HG02938 (cell line): ENCODE results near the gene USP24.
A peak's percentile ranks its signal among the peaks of the same experiment; 100 is the strongest.
"Not testable (repeated sequence)": the region's sequence is repeated elsewhere in the genome, so short reads cannot be mapped to it uniquely, and the experiment has no call there.

Experiments used
- ATAC-seq: cut with Tn5 transposase; IDR thresholded peaks from one replicate; pipeline ENCODE4 v1.9.1; 2021; ENCODE audit warnings: mild to moderate bottlenecking, moderate library complexity; ENCODE audit not compliant: unreplicated experiment

USP24 gene

GRCh38 chr1:55200667-55201066, 14.5 kb downstream of the USP24 start:
- ATAC-seq = no peak

DNA sequence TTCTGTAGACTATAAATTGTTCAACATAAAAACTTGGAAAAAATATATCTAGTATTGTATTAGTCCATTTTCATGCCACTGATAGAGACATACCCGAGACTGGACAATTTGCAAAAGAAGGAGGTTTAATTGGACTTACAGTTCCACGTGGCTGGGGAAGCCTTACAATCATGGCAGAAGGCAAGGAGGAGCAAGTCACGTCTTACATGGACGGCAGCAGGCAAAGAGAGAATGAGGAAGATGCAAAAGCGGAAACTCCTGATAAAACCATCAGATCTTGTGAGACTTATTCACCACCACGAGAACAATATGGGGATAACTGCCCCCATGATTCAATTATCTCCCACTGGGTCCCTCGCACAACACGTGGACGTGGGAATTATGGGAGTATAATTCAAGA, 15.4 kb downstream of the USP24 start:
- not testable (repeated sequence) for ATAC-seq

GRCh38 chr1:55198044-55198443, 17.1 kb downstream of the USP24 start:
- ATAC-seq = no peak

- ATAC-seq = no peak
Measured at GRCh38 chr1:55197099-55197498, 18.1 kb downstream of the USP24 start.

DNA sequence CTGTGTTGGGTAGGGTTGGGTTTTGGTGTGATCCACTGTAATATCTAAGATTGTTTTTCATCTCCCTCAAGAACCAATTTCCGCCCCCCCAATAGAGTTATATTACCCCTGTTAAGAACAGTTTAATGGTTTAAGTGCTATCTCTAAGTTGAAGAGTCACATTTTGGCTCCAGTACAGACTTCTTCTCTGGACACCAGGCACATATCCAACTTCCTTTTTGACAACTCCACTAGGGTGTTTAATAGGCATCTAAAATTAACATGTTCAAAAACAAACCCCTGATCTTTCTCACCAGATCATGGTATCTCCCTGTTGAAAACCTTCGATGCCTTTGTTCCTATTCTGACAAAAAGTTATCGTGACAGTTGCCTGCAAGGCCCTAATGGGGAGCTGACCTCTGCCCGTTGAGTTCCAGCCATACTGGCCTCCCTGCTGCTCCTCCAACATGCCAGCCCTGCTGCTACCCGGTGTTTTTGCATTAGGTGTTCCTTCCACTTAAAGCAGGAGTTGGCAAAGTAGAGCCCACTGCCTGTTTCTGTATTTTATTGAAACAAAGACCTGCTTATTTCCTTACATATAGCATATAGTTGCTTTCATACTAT, 18.6 kb downstream of the USP24 start:
- no peak for ATAC-seq

DNA sequence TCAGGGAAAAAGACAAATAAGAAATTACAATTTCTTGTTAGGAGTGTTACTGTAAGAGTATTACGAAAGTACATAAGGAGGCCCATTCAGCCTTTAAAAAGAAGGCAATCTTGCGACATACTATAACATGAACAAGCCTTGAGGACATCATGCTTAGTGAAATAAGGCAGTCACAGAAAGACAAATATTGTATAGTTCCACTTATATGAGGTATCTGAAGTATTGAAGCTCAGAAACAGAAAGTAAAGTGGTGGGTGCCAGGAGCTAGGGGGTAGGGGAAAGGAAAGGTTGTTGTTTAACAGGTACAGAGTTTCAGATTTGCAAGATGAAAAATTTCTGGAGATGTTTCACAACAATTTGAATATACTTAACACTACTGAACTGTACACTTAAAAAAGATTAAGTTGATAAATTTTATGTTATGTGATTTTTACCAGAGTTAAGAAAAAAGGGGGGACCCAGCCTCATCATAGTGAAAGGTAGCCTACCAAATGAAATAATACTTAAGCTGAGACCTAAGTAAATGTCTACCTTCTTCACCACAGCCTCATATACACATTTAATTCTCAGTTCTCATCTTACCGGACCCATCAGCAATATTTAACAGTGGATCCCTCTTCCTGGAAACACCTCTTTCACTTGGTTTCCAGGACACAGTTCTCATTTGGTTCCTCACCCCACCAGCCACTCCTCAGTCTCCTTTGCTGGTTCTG, 19.5 kb downstream of the USP24 start:
- ATAC-seq = peak; percentile 84

DNA sequence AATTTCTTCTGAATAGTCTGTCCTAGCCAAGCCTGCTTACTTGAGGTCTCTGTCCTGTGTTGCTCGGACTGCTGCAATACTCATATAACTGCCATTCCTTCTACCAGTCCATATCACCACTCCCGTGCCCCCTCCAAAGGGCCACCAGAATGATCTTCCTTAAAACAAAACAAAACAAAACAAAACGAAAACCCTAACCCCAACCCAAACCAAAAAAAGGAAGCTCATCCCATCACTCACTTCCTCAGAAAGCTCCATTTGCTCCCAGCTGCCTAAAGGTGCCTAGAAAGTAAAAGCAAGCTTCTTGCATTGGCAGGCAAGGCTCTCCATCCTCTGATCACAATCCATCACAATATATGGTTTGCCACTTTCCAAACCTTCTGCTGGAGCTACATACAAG, 20.3 kb downstream of the USP24 start:
- ATAC-seq = no peak

DNA sequence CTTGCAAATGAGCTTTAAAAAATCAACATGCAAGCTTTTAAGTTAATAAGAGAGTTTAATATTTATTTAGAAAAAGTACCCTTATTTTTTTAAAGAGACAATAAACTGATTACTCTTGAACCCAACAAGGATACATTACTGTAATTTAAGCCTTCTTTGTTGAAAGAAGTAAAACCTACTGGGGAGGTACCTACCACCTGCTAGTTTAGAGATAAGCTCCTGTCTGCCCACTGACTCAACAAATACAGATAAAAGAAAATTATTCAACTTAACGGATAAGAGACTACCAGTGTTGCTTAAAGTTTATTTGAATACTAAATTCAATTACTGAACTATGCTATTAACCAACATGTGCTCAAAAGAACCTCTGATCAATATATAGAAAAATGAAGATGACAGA, 23.1 kb downstream of the USP24 start:
- ATAC-seq = no peak

GRCh38 chr1:55191219-55191952, 23.8 kb downstream of the USP24 start:
- ATAC-seq = not testable (repeated sequence)

DNA sequence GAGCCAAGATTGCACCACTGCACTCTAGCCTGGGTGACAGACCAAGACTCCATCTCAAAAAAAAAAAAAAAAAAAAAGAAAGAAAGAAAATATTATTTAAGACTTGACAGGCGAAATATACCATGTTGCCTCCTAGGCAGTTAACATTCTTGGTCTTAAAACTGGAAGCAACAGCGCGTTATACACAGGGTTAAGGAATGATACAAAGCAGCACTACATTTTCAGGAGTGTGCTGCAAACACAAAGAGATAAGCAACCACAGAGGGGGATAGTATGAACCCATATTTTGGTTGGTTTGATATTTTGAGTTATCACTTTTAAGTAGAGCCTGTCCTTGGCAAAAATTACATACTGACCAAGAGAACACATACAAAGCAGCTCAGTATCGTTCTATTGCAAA, 25.1 kb downstream of the USP24 start:
- no peak for ATAC-seq

DNA sequence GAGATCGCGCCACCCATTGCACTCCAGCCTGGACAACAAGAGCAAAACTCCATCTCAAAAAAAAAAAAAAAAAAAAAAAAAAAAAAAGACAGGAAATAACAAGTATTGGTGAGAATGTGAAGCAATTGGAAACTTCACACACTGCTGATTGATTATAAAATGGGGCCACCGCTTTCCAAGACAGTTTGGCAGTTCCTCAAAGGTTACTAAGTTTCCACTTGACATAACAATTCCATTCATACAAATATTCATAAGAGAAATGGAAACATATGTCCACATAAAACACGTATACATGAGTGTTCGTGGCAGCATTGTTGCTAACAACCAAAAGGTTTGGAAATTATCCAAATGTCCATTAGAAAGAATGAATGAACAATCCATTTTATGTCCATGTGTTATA, 26.3 kb downstream of the USP24 start:
- no peak for ATAC-seq

DNA sequence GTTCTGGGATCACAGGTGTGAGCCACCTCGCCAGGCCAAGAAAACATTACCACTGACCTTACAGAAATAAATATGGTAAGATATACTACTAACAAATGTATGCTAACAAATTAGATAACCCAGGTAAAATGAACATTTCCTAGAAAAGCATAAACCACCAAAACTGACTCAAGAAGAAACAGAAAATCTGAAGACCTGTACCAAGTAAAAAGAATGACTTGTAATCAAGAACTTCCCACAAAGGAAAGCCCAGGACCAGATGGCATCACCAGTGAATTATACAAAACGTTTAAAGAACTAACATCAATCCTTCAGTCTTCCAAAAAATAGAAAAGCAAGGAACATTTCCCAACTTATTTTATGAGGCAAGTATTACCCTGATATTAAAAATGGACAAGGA, 29.3 kb downstream of the USP24 start:
- no peak for ATAC-seq

- no peak for ATAC-seq
Measured at GRCh38 chr1:55184859-55185258, 30.3 kb downstream of the USP24 start.

- no peak for ATAC-seq
Measured at GRCh38 chr1:55181666-55182065, 33.5 kb downstream of the USP24 start.

DNA sequence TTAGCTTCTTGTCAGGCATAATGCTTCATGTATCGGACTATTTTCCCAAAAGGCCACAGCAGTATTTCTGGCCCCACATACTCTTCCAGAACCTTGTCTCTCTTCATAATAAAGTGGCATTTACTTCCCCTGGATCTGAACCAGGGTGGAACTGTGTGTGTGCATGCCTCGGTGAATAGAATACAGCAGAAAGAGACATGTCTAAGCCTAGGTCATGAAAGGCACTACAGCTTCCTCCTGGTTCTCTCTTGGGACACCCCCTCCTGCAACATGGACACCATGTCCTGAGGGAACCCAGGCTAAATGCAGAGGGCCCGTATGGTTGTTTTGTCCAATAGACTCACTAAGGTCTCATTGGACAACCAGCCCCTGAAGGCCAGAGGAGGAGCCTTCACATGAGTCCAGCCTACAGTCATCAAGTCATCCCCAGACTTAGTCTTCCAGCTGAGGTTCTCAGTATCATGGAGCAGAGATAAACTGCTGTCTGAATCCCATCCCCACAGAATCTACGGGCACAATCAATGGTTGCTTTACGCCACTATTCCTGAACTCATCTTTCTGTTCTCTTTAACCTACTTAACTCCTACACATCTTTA, 35.0 kb downstream of the USP24 start:
- ATAC-seq = no peak

GRCh38 chr1:55179177-55179835, 35.9 kb downstream of the USP24 start:
- ATAC-seq = no peak

GRCh38 chr1:55172687-55173086, 42.5 kb downstream of the USP24 start:
- no peak for ATAC-seq

DNA sequence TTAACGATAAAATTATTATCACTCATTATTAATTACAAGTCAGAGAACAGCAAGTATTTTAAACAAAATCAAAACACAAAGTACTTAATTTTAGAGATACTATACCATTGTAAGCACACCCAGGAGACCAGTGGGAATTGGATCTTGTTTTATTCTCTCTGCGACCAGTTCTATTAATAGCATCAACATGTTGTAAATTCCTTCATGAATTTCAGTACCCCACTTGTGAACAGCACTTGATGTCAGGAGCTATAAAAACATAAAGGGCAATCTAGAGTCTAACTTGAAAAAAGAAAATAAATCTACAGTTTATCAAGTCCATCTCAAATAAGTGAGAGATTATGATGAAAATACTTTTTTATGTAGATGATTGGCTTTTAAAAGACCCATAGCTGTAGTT, 42.9 kb downstream of the USP24 start:
- ATAC-seq = no peak

DNA sequence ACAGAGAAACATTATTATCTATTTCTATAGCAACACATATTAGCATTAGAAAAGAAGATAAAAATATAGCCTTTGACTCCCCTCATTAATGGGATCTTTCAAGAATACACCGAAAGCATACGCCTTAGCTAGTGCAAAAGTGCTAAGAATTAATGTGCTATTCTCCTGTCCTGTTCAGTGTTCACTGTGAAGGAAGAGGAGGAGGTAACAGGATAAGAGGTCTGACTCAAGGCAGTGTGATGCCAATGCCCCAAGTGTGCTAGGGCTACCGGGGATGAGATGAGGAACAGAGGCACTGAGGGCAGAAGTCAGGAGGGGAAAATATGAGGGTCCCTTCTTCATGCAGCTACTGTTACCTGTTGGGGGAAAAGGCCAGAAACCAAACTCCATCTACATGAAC, 43.5 kb downstream of the USP24 start:
- ATAC-seq = no peak

GRCh38 chr1:55170426-55170825, 44.7 kb downstream of the USP24 start:
- ATAC-seq = no peak

GRCh38 chr1:55169126-55169525, 46.0 kb downstream of the USP24 start:
- no peak for ATAC-seq
